ENCODE data around the gene PHF20.
"Not testable (repeated sequence)": the region's sequence is repeated elsewhere in the genome, so short reads cannot be mapped to it uniquely, and the experiment has no call there.

Gene PHF20

GRCh38 chr20:35739294-35740163 lies 32.3 kb upstream of the PHF20 start:
- no peak for DNase-seq (ENCODE audit: low read depth in 2 of 2)

- DNase-seq (ENCODE audit: low read depth in 2 of 2), result peak; percentile 98 to 99
Measured at GRCh38 chr20:35741892-35742740, 29.7 kb upstream of the PHF20 start, which contains the start of gene RBM39. Gene RBM39 (minus strand): TSS chr20:35742260. CDS start chr20:35740874, 1,386 bp downstream.

- no peak for DNase-seq (ENCODE audit: low read depth in 2 of 2)
Measured at GRCh38 chr20:35742741-35743523, 28.9 kb upstream of the PHF20 start.

GRCh38 chr20:35743693-35744491 lies 27.9 kb upstream of the PHF20 start:
- no peak for DNase-seq (ENCODE audit: low read depth in 2 of 2)

- not testable (repeated sequence) for DNase-seq (ENCODE audit: low read depth in 2 of 2)
Measured at GRCh38 chr20:35744492-35744841, 27.3 kb upstream of the PHF20 start.

- no peak for DNase-seq (ENCODE audit: low read depth in 2 of 2)
Measured at GRCh38 chr20:35750611-35751010, 21.2 kb upstream of the PHF20 start.

- no peak for DNase-seq (ENCODE audit: low read depth in 2 of 2)
Measured at GRCh38 chr20:35756404-35756803, 15.4 kb upstream of the PHF20 start.

GRCh38 chr20:35757098-35757705 lies 14.6 kb upstream of the PHF20 start:
- no peak for DNase-seq (ENCODE audit: low read depth in 2 of 2)

- not testable (repeated sequence) for DNase-seq (ENCODE audit: low read depth in 2 of 2)
Measured at GRCh38 chr20:35761548-35761947, 10.3 kb upstream of the PHF20 start.

- no peak for DNase-seq (ENCODE audit: low read depth in 2 of 2)
Measured at GRCh38 chr20:35762461-35762860, 9.4 kb upstream of the PHF20 start.

- not testable (repeated sequence) for DNase-seq (ENCODE audit: low read depth in 2 of 2)
Measured at GRCh38 chr20:35764936-35765335, 6.9 kb upstream of the PHF20 start.

- no peak for DNase-seq (ENCODE audit: low read depth in 2 of 2)
Measured at GRCh38 chr20:35766843-35767242, 5.0 kb upstream of the PHF20 start.

GRCh38 chr20:35767683-35768481 lies 3.9 kb upstream of the PHF20 start:
- DNase-seq (ENCODE audit: low read depth in 2 of 2), result peak; percentile 30 to 31

- DNase-seq (ENCODE audit: low read depth in 2 of 2), result peak; percentile 30 to 48
Measured at GRCh38 chr20:35768731-35769664, 2.8 kb upstream of the PHF20 start.

GRCh38 chr20:35771367-35771688 lies 487 bp upstream of the PHF20 start:
- DNase-seq (ENCODE audit: low read depth in 2 of 2), result no peak

GRCh38 chr20:35772563-35773058 lies 796 bp downstream of the PHF20 start:
- no peak for DNase-seq (ENCODE audit: low read depth in 2 of 2)

GRCh38 chr20:35773154-35773751 lies 1.4 kb downstream of the PHF20 start:
- no peak for DNase-seq (ENCODE audit: low read depth in 2 of 2)

GRCh38 chr20:35774391-35774790 lies 2.6 kb downstream of the PHF20 start:
- DNase-seq (ENCODE audit: low read depth in 2 of 2), result no peak

All from stimulated activated CD4-positive, alpha-beta T cell treated with anti-CD3 and anti-CD28 coated beads, Interleukin-4, amount 100 ng/mL, for 48 hours (primary cell).